Activated CD4-positive, alpha-beta T cell treated with anti-CD3 and anti-CD28 coated beads for 4 hours (primary cell): ENCODE data around the gene ZNF281.
"Not testable (repeated sequence)": the region's sequence is repeated elsewhere in the genome, so short reads cannot be mapped to it uniquely, and the experiment has no call there.

Experiments used
- DNase-seq, 2 donors: peaks; one replicate each; pipeline ENCODE4 v3.0.0-alpha.2; 2020

Gene ZNF281, protein sequence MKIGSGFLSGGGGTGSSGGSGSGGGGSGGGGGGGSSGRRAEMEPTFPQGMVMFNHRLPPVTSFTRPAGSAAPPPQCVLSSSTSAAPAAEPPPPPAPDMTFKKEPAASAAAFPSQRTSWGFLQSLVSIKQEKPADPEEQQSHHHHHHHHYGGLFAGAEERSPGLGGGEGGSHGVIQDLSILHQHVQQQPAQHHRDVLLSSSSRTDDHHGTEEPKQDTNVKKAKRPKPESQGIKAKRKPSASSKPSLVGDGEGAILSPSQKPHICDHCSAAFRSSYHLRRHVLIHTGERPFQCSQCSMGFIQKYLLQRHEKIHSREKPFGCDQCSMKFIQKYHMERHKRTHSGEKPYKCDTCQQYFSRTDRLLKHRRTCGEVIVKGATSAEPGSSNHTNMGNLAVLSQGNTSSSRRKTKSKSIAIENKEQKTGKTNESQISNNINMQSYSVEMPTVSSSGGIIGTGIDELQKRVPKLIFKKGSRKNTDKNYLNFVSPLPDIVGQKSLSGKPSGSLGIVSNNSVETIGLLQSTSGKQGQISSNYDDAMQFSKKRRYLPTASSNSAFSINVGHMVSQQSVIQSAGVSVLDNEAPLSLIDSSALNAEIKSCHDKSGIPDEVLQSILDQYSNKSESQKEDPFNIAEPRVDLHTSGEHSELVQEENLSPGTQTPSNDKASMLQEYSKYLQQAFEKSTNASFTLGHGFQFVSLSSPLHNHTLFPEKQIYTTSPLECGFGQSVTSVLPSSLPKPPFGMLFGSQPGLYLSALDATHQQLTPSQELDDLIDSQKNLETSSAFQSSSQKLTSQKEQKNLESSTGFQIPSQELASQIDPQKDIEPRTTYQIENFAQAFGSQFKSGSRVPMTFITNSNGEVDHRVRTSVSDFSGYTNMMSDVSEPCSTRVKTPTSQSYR

GRCh38 chr1:200409761-200410565, at the start of gene ZNF281:
TSS of gene ZNF281 (minus strand) at chr1:200410036. CDS start at chr1:200409705, 331 bp downstream.
- DNase-seq = peak; percentile 91 to 93

GRCh38 chr1:200458780-200459179, 48.9 kb upstream of the ZNF281 start:
- no peak for DNase-seq

DNA sequence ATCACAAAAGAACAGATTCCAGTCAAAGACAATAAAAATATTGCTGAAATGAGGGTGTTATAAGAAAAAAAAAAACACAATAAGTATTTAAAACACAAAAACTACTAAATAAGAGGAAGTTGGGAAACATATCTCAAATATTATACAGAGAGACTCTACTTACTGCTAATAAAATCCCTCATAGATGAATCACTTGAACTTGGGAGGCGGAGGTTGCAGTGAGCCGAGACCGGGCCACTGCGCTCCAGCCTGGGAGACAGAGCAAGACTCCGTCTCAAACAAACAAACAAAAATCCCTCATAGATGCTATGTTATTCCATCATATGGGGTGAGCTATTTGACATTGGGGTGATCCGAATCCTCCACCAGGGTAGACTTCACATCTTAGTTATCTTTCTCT, 48.0 kb upstream of the ZNF281 start:
- DNase-seq = no peak

- DNase-seq = no peak
These were observed 44.6 kb upstream of the ZNF281 start for GRCh38 chr1:200454425-200454824.

- DNase-seq = no peak
These were observed 43.7 kb upstream of the ZNF281 start for GRCh38 chr1:200453553-200453905.

DNA sequence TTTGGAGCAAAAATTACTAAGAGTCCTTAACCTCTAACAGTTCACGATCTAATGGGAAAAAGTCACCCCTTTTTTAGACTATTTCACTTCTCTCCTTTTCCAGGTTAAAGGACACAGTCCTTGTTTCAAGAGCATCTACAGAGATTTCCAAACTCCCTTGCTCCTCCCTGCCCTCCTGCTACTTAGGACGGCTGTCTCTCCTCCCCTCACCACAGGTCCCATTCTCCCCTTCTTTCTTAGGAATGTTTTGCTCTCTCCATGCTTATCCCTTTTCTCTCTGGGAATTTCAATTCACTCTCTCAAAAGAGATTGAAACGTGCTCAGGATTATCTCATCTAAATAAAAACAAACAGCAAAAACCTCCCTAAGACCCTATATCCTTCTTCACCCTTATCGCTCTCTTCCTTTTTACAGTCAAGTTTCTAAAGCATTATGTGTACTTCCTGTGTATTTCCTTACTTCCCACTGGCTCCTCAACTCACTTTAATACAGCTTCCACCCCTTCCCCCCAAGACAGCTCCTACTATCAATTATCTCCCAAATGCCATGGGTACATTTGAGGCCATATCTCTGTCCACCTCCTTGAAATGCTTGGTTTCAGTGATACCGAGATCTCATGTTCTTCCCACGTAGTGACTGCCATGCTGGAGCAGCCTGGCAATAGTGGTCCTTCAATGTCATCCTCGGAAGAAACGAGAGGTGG, 43.2 kb upstream of the ZNF281 start:
- no peak for DNase-seq

DNA sequence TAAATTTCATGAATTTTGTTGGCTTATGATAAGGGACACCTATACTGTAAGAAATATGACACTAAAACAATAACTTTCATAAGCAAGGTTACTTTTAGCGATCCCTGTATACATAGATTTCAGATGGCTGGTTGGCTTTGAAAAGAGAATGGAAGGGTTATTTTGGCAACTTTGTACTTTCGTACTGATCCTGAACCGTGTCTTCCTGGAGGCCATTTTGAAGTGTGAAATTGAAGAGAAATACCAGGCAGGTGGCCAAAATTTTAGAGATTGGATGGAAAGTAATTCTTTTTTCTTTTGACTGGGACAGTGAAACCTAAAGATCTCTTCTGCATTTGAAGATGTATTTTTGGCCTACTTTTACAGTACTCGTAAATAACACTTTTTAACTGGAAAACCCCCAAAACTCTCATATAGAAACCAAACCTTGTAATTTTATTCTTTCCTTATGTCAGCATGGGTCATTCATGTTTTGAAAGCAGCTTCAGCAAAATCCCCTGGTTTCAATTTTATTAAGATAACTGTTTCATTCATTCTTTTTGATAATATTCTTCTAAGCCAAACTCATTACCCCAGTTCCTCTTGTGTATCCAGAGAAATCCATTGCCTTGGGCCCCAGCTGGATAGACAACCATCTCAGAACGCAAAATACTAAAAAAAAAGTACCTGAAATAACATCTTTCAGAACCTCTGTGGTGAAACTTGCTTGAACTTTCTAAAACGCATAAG, 38.4 kb upstream of the ZNF281 start:
- DNase-seq = no peak

- no peak for DNase-seq
These were observed 35.4 kb upstream of the ZNF281 start for GRCh38 chr1:200445213-200445612.

DNA sequence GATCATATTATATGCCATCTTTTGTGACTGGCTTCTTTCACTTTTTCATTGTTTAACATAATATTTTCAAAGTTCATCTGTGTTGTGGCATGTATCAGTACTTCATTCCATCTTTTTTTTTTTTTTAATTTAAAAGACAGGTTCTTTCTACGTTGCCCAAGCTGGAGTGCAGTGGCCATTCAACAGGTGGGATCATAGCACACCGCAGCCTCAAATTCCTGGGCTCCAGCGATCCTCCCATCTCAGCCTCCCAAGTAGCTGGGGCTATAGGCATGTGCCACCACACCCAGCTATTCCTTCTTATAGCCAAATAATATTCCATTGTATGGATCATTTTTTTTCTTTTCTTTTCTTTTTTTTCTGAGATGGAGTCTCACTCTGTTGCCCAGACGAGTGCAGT, 34.6 kb upstream of the ZNF281 start:
- no peak for DNase-seq

GRCh38 chr1:200443860-200444259, 34.0 kb upstream of the ZNF281 start:
- no peak for DNase-seq

GRCh38 chr1:200442537-200443156, 32.8 kb upstream of the ZNF281 start:
- no peak for DNase-seq

GRCh38 chr1:200442023-200442422, 32.2 kb upstream of the ZNF281 start:
- no peak for DNase-seq

DNA sequence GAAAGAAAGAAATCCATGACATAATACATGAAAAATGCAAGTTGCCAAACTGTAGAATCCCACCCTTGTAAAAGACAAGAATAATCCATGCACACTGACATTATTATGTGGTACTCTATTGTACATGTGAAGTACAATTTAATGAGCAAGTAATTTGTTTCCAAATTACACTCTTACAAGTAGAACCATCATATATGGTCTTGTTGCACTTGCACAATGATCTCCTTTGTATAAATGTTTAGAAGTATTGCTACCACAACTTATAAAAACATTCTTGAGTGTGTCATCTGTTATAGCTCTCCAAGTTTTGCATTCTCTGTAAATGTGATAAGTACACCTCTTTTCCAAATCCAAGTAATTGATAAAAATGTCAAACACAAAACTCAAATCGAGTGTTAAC, 29.1 kb upstream of the ZNF281 start:
- DNase-seq = no peak

DNA sequence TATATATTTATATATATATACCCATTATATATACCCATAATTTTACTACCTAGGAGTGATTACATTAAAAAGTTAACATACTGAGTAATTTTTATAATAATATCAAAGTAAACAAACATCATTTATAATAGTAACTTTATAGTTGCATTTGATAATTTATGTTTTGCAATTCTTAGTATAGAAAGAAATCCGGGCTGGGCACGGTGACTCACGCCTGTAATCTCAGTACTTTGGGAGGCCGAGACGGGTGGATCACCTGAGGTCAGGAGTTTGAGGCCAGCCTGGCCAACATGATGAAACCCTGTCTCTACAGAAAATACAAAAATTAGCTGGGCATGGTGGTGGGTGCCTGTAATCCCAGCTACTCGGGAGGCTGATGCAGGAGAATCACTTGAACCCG, 28.6 kb upstream of the ZNF281 start:
- not testable (repeated sequence) for DNase-seq

DNA sequence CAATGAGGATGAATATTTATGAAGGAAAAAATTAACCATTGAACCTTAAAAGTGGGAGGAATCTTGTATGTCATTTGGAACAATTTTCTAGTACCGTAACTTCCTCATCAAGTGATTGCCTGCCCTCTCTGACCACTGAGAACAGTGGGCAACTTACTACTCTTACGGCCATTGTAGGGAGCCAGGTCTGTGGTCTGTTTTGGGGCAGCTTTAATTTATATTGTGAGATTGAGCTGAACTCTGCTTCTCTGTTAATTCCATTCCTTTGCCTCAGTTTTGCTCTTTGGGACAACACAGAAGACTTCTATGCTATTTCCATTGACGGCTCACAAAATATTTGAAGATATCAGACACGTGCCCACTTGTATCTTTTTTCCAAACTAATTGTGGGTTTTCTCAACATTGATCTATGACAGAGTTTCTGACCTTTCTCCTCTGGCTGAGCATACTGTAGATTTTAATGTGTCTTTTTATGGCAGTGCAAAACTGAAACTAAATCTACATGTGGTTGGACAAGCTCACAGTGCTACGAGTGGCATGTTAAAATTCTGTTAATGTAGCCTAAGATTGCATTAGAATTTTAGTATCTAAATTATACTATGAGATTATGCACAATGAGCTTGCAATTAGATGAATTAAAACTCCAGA, 27.8 kb upstream of the ZNF281 start:
- DNase-seq = no peak

DNA sequence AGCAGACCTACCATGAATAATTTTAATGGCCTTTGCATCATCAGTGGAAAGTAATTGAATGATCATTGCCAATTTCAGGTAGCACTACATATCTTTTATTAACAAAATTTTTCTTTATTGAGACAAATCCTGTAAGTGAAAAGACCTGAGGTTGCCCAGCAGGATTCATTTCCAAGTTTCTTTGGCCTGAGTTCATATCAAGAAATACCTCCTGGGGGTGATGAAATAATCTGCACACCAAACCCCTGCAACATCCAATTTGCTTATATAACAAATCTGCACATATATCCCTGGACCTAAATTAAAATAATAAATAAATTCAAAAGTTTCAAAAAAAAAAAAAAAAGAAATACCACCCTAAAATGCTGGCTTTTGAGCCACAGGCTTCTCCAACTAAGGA, 27.3 kb upstream of the ZNF281 start:
- no peak for DNase-seq

GRCh38 chr1:200436436-200436835, 26.6 kb upstream of the ZNF281 start:
- DNase-seq = no peak

DNA sequence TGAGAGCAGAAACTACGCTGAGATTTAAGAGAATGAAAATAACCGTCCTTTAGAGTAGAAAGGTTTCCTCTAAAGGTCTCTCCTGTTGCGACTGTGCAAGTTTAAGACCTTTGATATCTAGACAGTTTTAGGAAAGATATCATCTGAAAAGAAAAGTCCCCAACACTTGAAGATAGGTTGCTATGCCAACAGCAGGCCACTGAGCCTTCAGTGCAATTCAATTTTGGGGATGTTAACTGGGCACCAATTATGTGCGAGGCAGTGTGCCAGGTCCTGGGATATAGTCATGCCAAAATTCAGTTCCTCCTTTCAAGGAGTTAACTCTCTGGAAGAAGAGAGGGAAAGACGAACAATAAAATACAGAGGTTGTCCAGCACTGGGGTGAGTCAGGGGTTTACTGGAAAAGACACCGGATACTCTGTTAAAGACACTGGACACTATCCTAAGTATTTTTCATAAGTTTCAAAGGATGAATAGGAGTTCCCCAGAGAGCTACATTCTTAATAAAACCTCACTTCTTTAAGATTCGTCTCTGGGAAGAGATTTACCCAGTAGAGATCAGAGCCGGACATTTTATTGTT, 25.5 kb upstream of the ZNF281 start:
- no peak for DNase-seq

DNA sequence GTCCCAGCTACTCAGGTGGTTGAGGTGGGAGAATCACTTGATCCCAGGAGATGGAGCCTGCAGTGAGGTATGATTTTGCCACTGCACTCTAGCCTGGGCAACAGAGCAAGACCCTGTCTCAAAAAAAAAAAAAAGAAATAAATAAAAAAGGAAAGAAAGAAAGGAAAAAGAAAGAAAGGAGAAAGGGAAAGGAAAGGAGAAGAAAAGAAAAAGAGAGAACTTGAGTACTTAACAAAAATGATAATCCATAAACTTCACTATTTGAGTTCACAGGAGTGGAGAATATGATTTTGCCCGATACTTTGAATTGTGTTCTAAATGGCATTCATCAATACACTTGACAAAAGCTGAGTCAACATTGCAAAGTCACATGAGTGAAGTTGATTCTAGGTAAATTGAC, 23.8 kb upstream of the ZNF281 start:
- DNase-seq = no peak

GRCh38 chr1:200432586-200432985, 22.8 kb upstream of the ZNF281 start:
- no peak for DNase-seq
